Thyroid gland (tissue), 4 donors: ENCODE data around the gene RAMP3.

Source experiments
- POLR2A ChIP-seq, 2 donors: fragments of 450-650 bp; IDR thresholded peaks; one replicate each; pipeline ENCODE4 v1.6.1; 2017; ENCODE audit warnings: antibody characterized with exemption in 2 of 2, mild to moderate bottlenecking in 2 of 2, moderate library complexity in 1 of 2
- TF ChIP-seq, protein P1 (sequence below), 6 experiments: fragments of 200-600 bp in 3 of 6; fragments of 450-650 bp in 3 of 6; sonication (generic) in 3 of 6; IDR thresholded peaks; one replicate each; pipeline ENCODE4 v1.5.1; 2016 to 2019; ENCODE audit warnings: antibody characterized with exemption in 6 of 6, mild to moderate bottlenecking in 2 of 6, inconsistent platforms in 1 of 6, moderate library complexity in 1 of 6

DNA sequence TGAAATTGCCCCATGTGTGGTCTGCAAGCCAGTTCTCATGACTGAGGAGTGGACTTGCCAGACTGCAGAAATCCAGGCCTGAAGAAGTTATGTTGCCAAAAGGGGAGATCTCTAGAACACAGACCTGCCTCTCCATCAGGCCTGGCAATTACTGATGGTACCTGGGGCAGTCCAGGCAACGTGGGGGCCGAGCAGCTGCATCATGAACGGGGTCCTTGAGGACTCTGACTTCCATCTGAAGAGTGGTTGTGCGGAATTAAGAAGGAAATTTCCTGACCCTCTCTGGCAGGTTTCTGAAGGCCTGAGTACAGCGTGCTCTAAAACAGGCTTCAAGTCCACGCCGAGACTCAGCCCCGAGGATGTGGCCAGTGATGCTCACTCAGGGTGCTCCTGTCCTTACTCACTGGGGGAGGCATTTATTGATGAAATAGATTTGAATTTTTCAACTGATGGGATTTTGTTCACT, 30.4 kb downstream of the RAMP3 start:
- TF ChIP-seq, protein P1, sequence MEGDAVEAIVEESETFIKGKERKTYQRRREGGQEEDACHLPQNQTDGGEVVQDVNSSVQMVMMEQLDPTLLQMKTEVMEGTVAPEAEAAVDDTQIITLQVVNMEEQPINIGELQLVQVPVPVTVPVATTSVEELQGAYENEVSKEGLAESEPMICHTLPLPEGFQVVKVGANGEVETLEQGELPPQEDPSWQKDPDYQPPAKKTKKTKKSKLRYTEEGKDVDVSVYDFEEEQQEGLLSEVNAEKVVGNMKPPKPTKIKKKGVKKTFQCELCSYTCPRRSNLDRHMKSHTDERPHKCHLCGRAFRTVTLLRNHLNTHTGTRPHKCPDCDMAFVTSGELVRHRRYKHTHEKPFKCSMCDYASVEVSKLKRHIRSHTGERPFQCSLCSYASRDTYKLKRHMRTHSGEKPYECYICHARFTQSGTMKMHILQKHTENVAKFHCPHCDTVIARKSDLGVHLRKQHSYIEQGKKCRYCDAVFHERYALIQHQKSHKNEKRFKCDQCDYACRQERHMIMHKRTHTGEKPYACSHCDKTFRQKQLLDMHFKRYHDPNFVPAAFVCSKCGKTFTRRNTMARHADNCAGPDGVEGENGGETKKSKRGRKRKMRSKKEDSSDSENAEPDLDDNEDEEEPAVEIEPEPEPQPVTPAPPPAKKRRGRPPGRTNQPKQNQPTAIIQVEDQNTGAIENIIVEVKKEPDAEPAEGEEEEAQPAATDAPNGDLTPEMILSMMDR (IDR thresholded peaks at IDR 0.05): no peak
- TF ChIP-seq POLR2A (IDR thresholded peaks at IDR 0.05): no peak
